ENCODE measurements around the gene GRID2.

DNA sequence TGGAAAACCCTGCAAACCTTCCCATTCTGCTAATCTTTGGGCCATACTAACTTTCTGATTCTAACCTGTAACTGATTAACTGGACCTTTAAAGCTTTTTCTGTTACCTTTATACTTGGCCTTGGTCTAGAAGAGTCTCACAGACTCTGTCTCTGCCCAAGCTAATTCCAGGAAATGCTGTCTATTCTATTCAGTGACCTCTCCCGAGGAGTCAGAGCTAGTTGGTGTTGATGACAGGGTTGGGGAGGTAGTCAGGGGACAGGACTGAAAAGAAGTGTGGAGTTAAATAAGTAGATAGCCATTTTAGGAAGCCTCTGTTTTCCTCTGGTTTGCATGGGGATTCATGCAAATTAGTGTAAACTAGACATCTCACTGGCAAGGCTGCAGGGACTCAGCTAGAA is 429.5 kb downstream of the GRID2 start:
- TF ChIP-seq ESRRG (CRISPR knock-in tag; IDR thresholded peaks at IDR 0.05) (no peak), ZNF565 (CRISPR knock-in tag; conservative IDR thresholded peaks at IDR 0.05; ENCODE audit: low read depth) (no peak), RARB (CRISPR knock-in tag; IDR thresholded peaks at IDR 0.05) (no peak), PATZ1 (CRISPR knock-in tag; IDR thresholded peaks at IDR 0.05; ENCODE audit: borderline replicate concordance) (no peak), ZNF70 (CRISPR knock-in tag; IDR thresholded peaks at IDR 0.05) (no peak), CREB5 (CRISPR knock-in tag; IDR thresholded peaks at IDR 0.05; ENCODE audit: low read depth) (no peak), ARNTL (CRISPR knock-in tag; IDR thresholded peaks at IDR 0.05; ENCODE audit: borderline replicate concordance, low read depth) (no peak), GLIS3 (CRISPR knock-in tag; IDR thresholded peaks at IDR 0.05) (no peak)
- TF ChIP-seq, protein P1, sequence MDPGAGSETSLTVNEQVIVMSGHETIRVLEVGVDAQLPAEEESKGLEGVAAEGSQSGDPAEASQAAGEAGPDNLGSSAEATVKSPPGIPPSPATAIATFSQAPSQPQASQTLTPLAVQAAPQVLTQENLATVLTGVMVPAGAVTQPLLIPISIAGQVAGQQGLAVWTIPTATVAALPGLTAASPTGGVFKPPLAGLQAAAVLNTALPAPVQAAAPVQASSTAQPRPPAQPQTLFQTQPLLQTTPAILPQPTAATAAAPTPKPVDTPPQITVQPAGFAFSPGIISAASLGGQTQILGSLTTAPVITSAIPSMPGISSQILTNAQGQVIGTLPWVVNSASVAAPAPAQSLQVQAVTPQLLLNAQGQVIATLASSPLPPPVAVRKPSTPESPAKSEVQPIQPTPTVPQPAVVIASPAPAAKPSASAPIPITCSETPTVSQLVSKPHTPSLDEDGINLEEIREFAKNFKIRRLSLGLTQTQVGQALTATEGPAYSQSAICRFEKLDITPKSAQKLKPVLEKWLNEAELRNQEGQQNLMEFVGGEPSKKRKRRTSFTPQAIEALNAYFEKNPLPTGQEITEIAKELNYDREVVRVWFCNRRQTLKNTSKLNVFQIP (CRISPR knock-in tag; IDR thresholded peaks at IDR 0.05; ENCODE audit: borderline replicate concordance, low read depth), result no peak
- TF ChIP-seq, protein P2, sequence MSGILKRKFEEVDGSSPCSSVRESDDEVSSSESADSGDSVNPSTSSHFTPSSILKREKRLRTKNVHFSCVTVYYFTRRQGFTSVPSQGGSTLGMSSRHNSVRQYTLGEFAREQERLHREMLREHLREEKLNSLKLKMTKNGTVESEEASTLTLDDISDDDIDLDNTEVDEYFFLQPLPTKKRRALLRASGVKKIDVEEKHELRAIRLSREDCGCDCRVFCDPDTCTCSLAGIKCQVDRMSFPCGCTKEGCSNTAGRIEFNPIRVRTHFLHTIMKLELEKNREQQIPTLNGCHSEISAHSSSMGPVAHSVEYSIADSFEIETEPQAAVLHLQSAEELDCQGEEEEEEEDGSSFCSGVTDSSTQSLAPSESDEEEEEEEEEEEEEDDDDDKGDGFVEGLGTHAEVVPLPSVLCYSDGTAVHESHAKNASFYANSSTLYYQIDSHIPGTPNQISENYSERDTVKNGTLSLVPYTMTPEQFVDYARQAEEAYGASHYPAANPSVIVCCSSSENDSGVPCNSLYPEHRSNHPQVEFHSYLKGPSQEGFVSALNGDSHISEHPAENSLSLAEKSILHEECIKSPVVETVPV (CRISPR knock-in tag; IDR thresholded peaks at IDR 0.05), result no peak
- TF ChIP-seq, protein P3, sequence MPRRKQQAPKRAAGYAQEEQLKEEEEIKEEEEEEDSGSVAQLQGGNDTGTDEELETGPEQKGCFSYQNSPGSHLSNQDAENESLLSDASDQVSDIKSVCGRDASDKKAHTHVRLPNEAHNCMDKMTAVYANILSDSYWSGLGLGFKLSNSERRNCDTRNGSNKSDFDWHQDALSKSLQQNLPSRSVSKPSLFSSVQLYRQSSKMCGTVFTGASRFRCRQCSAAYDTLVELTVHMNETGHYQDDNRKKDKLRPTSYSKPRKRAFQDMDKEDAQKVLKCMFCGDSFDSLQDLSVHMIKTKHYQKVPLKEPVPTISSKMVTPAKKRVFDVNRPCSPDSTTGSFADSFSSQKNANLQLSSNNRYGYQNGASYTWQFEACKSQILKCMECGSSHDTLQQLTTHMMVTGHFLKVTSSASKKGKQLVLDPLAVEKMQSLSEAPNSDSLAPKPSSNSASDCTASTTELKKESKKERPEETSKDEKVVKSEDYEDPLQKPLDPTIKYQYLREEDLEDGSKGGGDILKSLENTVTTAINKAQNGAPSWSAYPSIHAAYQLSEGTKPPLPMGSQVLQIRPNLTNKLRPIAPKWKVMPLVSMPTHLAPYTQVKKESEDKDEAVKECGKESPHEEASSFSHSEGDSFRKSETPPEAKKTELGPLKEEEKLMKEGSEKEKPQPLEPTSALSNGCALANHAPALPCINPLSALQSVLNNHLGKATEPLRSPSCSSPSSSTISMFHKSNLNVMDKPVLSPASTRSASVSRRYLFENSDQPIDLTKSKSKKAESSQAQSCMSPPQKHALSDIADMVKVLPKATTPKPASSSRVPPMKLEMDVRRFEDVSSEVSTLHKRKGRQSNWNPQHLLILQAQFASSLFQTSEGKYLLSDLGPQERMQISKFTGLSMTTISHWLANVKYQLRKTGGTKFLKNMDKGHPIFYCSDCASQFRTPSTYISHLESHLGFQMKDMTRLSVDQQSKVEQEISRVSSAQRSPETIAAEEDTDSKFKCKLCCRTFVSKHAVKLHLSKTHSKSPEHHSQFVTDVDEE (CRISPR knock-in tag; IDR thresholded peaks at IDR 0.05), result no peak

Measured in SK-N-SH treated with all-trans-retinoic acid at 6 μM for 48 hours (cell line).